GM12892 (cell line): ENCODE data around the gene MRPS22.

Experiments used
- POLR2A ChIP-seq: IDR thresholded peaks from 2 replicates; pipeline ENCODE4 v1.6.1; 2011; ENCODE audit warnings: low read depth, low read length, control low read depth
- POLR2AphosphoS5 ChIP-seq: IDR thresholded peaks from 2 replicates; pipeline ENCODE4 v1.6.1; 2011; ENCODE audit warnings: low read depth, low read length, control low read depth

GRCh38 chr3:139338405-139338804 lies 5.4 kb upstream of the MRPS22 start:
- TF ChIP-seq POLR2A: no peak
- no peak for TF ChIP-seq POLR2AphosphoS5
